K562 (cell line): ENCODE measurements around the gene TMSB4X. TPM values are rescaled to one million over a fixed set of nuclear protein-coding genes. Genes with fewer than 3 reads are reported as not detected.

Source experiments
- ATAC-seq: fragments of 200-7000 bp; cut with Tn5 transposase; 3 replicates; pipeline ENCODE4 v1.9.1; 2020; ENCODE audit warnings: moderate library complexity
- BruUV-seq: library from RNA; stranded (reverse); fragments of 400-500 nt; replicated peaks from 2 replicates; lab custom pipeline; 2021; lab: Mats Ljungman, UMichigan
- CTCF ChIA-PET: fragments of 300-600 bp; formaldehyde crosslinking; extraction: SDS; loops from one replicate; lab custom pipeline; 2021; ENCODE audit warnings: low intra/inter-chr PET ratio; lab: Yijun Ruan, JAX
- POLR2A ChIA-PET: fragments of 300-600, 350-650 bp; sonication (Branson Sonifier 250); formaldehyde crosslinking; extraction: SDS; loops from one replicate; lab custom pipeline; 2021; ENCODE audit warnings: antibody characterized with exemption, inconsistent platforms; lab: Yijun Ruan, JAX
- DNase-seq, 4 experiments: peaks; one replicate each; pipeline versions ENCODE4 v3.0.0 to v3.0.0-alpha.2; 2011 to 2018; ENCODE audit warnings: low spot score in 3 of 4, mixed read lengths in 3 of 4; ENCODE audit errors: extremely low read depth in 1 of 4
- FAIRE-seq: peaks from 2 replicates; lab custom pipeline; 2011; peaks lifted over from hg19 to GRCh38; lab: Jason Lieb, UNC
- H2AFZ ChIP-seq: 2 replicates; pipeline ENCODE4 v1.6.0; 2011; ENCODE audit warnings: low read depth, low read length, control low read depth, inconsistent platforms
- H3K27ac ChIP-seq: fragments of 200-600 bp; 3 replicates; pipeline ENCODE4 v1.8.0; 2011; ENCODE audit warnings: low read depth, mild to moderate bottlenecking, control low read depth, inconsistent platforms, low read length, moderate library complexity, mixed read lengths; ENCODE audit errors: extremely low read depth
- H3K27me3 ChIP-seq, 2 experiments: fragments of 300-600 bp in 1 of 2; 2 replicates in 1 of 2; 3 replicates in 1 of 2; pipeline versions ENCODE4 v1.6.0 to v1.8.0; 2011; ENCODE audit warnings: inconsistent platforms in 2 of 2, low read length in 2 of 2, mild to moderate bottlenecking in 1 of 2, mixed read lengths in 1 of 2, moderate library complexity in 1 of 2; ENCODE audit not compliant: control insufficient read depth in 2 of 2, insufficient read depth in 2 of 2
- H3K36me3 ChIP-seq: fragments of 300-600 bp; 3 replicates; pipeline ENCODE4 v1.8.0; 2011; ENCODE audit warnings: mild to moderate bottlenecking, low read length, inconsistent platforms; ENCODE audit not compliant: control insufficient read depth, insufficient read depth
- H3K4me1 ChIP-seq, 2 experiments: fragments of 200-600 bp in 1 of 2; replicated peaks in 1 of 2; 2 replicates in 1 of 2; 3 replicates in 1 of 2; pipeline versions ENCODE4 v1.5.1 to v1.8.0; 2011; ENCODE audit warnings: inconsistent platforms in 2 of 2, low read length in 2 of 2, mild to moderate bottlenecking in 1 of 2, mixed read lengths in 1 of 2, moderate library complexity in 1 of 2; ENCODE audit not compliant: control insufficient read depth in 2 of 2, insufficient read depth in 2 of 2
- H3K4me2 ChIP-seq: 2 replicates; pipeline ENCODE4 v1.6.1; 2011; ENCODE audit warnings: low read length, control low read depth, inconsistent platforms, mixed read lengths; ENCODE audit not compliant: insufficient read depth
- H3K4me3 ChIP-seq: fragments of 200-600 bp; sonication (generic), shearing (Covaris generic); 2 replicates; pipeline ENCODE4 v1.5.1; 2016; ENCODE audit warnings: control low read depth, inconsistent platforms
- H3K79me2 ChIP-seq: fragments of 200-600 bp; 3 replicates; pipeline ENCODE4 v1.8.0; 2011; ENCODE audit warnings: low read length, inconsistent platforms; ENCODE audit not compliant: control insufficient read depth, insufficient read depth
- H3K9ac ChIP-seq, 2 experiments: 2 replicates each; pipeline versions ENCODE4 v1.6.0 to v1.6.1; 2011; ENCODE audit warnings: low read depth in 2 of 2, low read length in 2 of 2, control low read depth in 1 of 2, inconsistent platforms in 1 of 2, mild to moderate bottlenecking in 1 of 2, mixed read lengths in 1 of 2; ENCODE audit not compliant: insufficient read depth in 1 of 2
- H3K9me1 ChIP-seq: one replicate; pipeline ENCODE4 v1.6.0; 2011; ENCODE audit warnings: inconsistent platforms, mild to moderate bottlenecking, low read length, moderate library complexity; ENCODE audit not compliant: control insufficient read depth, insufficient read depth
- H3K9me3 ChIP-seq: replicated peaks from 2 replicates; pipeline ENCODE4 v1.5.1; 2011; ENCODE audit warnings: low read depth, low read length, inconsistent platforms; ENCODE audit not compliant: control insufficient read depth, insufficient read depth
- H4K20me1 ChIP-seq: replicated peaks from 2 replicates; pipeline ENCODE4 v1.6.1; 2011; ENCODE audit warnings: low read length, inconsistent platforms, mixed read lengths; ENCODE audit not compliant: control insufficient read depth, insufficient read depth
- CBFA2T2 ChIP-seq: fragments of 450-650 bp; conservative IDR thresholded peaks from 2 replicates; pipeline ENCODE4 v1.6.1; 2017; ENCODE audit warnings: mild to moderate bottlenecking
- DACH1 ChIP-seq: fragments of 450-650 bp; IDR thresholded peaks from 2 replicates; pipeline ENCODE4 v1.6.1; 2018; ENCODE audit not compliant: partially characterized antibody
- DMBX1 ChIP-seq: fragments of 250-450 bp; sonication (Bioruptor Pico); IDR thresholded peaks from 2 replicates; pipeline ENCODE4 v1.8.0; 2022; ENCODE audit warnings: inconsistent platforms, mild to moderate bottlenecking, moderate library complexity, borderline replicate concordance
- FOXK2 ChIP-seq, 2 experiments: fragments of 450-650 bp; IDR thresholded peaks in 1 of 2; conservative IDR thresholded peaks in 1 of 2; 2 replicates each; pipeline ENCODE4 v1.6.1; 2016; ENCODE audit warnings: low read depth in 2 of 2, mild to moderate bottlenecking in 1 of 2
- LARP7 ChIP-seq: fragments of 450-650 bp; IDR thresholded peaks from 2 replicates; pipeline ENCODE4 v1.6.1; 2016
- NFYB ChIP-seq: IDR thresholded peaks from 2 replicates; pipeline ENCODE4 v1.6.1; 2011; ENCODE audit warnings: mild to moderate bottlenecking, moderate library complexity; ENCODE audit not compliant: insufficient read length; ENCODE audit errors: extremely low read depth
- NR2F6 ChIP-seq: fragments of 450-650 bp; formaldehyde crosslinking; IDR thresholded peaks from 2 replicates; pipeline ENCODE4 v1.4.0; 2020; ENCODE audit warnings: mild to moderate bottlenecking
- ZFPM2 ChIP-seq: fragments of 250-450 bp; sonication (Bioruptor Pico); IDR thresholded peaks from 2 replicates; pipeline ENCODE4 v1.5.1; 2022; ENCODE audit warnings: mild to moderate bottlenecking
- ZNF133 ChIP-seq: fragments of 250-450 bp; sonication (Bioruptor Pico); IDR thresholded peaks from 2 replicates; pipeline ENCODE4 v1.4.0; 2020; ENCODE audit warnings: mild to moderate bottlenecking
- ZNF77 ChIP-seq: fragments of 250-450 bp; sonication (Bioruptor Pico); IDR thresholded peaks from 2 replicates; pipeline ENCODE4 v1.5.0; 2020
- WGBS: fragments of 100-300 bp; shearing (Covaris generic); methylation state at CpG from one replicate; pipeline ENCODE4 v1.1.6; 2016; ENCODE audit warnings: low coverage, mixed read lengths; ENCODE audit not compliant: insufficient coverage; ENCODE audit errors: missing lambda C conversion rate; 5-methylcytosine and 5-hydroxymethylcytosine counted together
- in situ Hi-C: fragments of 300-500 bp; cut with MboI; formaldehyde crosslinking; loops from 4 replicates; pipeline ENCODE4 v1.15.0; 2018; ENCODE audit warnings: inconsistent platforms, mixed read lengths
- intact Hi-C: fragments of 100-400 bp; cut with micrococcal nuclease; formaldehyde crosslinking; loops from 2 replicates; pipeline ENCODE4 v1.14.2; 2022
- polyA plus RNA-seq, 8 experiments: library from polyadenylated mRNA; depleted of rRNA in 4 of 8; stranded (reverse) in 5 of 8; unstranded in 3 of 8; fragments of >200 nt; fragmentation: Nextera tagmentation in 2 of 8; fragmentation: Illumina TruSeq in 1 of 8; extraction: Ambion mirVana in 2 of 8; extraction: Trizol in 1 of 8; gene quantifications; 2 replicates each; pipeline versions ENCODE4 v1.2.1 to v1.2.3, GENCODE V29; 2011 to 2014; ENCODE audit warnings: inconsistent platforms in 1 of 8, missing spikeins in 1 of 8
- total RNA-seq, 7 experiments: library from RNA; depleted of rRNA in 6 of 7; stranded (reverse); fragments of >200 nt in 6 of 7; fragmentation: Illumina TruSeq in 2 of 7; extraction: Trizol in 2 of 7; gene quantifications; 2 replicates each; pipeline versions ENCODE4 v1.2.1 to v1.2.3, GENCODE V29; 2011 to 2021; ENCODE audit warnings: low replicate concordance in 1 of 7
- TF ChIP-seq, protein P1 (sequence below): fragments of 250-450 bp; sonication (Bioruptor Pico); IDR thresholded peaks from 2 replicates; pipeline ENCODE4 v1.5.0; 2021
- TF ChIP-seq, protein P2 (sequence below): fragments of 250-450 bp; sonication (Bioruptor Pico); IDR thresholded peaks from 2 replicates; pipeline ENCODE4 v1.8.0; 2021; ENCODE audit warnings: moderate library complexity, mild to moderate bottlenecking, inconsistent platforms
- TF ChIP-seq, protein P3 (sequence below): fragments of 250-450 bp; sonication (Bioruptor Pico); IDR thresholded peaks from 2 replicates; pipeline ENCODE4 v1.8.0; 2022; ENCODE audit warnings: inconsistent platforms

TMSB4X gene
- total and polyA plus RNA-seq, 9 of the 15 experiments (the other 6 are each of a cell fraction or from before 2014, with no cell fraction given), result 1,035 to 2,035 (median 1,529) TPM

DNA sequence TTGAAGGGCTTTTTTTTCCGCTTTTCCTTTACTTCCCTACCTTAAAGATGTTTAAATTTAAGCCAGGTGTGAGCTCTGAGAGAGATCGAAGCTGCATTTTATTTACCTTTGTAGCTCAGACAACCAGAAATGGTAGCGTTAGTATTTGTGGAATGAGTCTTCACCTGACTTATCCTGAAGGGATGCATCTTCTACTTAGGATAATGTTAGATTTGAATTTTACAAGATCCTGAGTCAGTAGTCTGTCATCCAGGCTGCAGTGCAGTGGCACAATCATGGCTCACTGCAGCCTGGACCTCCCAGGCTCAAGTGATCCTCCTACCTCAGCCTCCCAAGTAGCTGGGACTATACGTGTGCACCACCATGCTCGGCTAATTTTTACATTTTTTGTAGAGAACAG is 26.2 kb downstream of the TMSB4X start:
- ATAC-seq, result no peak
- Histone ChIP-seq H3K4me1 (peaks cover 0 to 2% of the 10 kb centered on the region in 2 experiments; a peak in 2 of 5 replicates), H3K9ac (no peak overlapping the region), H3K27ac (no peak overlapping the region), H2AFZ (no peak overlapping the region), H4K20me1 (no peaks in the 10 kb centered on the region), H3K27me3 (no peaks in the 10 kb centered on the region), H3K4me2 (no peak overlapping the region), H3K9me1 (no peaks in the 10 kb centered on the region)
- in situ Hi-C loops, result no loop called here
- FAIRE-seq, result no peak
- WGBS, result 72% methylated on average over 5 of the region's 5 CpGs
- no TSS peak for BruUV-seq
- ChIA-PET CTCF (no interaction called here), POLR2A (interaction anchor here (0.7 to 1.2 kb wide), 2 partner anchors 10 to 12 kb away, joined by 4 to 5 read pairs; no protein-coding TSS in a partner anchor)
- TF ChIP-seq DACH1 (no peak), FOXK2 (conservative IDR thresholded peaks at IDR 0.05 in 1 of 2, IDR thresholded peaks at IDR 0.05 in 1 of 2; ENCODE audit: low read depth in 2 of 2) (no peak)
- TF ChIP-seq, all 486 proteins: peak for 0
- intact Hi-C loops, result no loop called here
- Histone ChIP-seq H3K4me3 (no peak overlapping the region), H3K79me2 (no peaks in the 10 kb centered on the region), H3K36me3 (no peaks in the 10 kb centered on the region), H3K9me3 (no peaks in the 10 kb centered on the region)
- DNase-seq, result no peak

DNA sequence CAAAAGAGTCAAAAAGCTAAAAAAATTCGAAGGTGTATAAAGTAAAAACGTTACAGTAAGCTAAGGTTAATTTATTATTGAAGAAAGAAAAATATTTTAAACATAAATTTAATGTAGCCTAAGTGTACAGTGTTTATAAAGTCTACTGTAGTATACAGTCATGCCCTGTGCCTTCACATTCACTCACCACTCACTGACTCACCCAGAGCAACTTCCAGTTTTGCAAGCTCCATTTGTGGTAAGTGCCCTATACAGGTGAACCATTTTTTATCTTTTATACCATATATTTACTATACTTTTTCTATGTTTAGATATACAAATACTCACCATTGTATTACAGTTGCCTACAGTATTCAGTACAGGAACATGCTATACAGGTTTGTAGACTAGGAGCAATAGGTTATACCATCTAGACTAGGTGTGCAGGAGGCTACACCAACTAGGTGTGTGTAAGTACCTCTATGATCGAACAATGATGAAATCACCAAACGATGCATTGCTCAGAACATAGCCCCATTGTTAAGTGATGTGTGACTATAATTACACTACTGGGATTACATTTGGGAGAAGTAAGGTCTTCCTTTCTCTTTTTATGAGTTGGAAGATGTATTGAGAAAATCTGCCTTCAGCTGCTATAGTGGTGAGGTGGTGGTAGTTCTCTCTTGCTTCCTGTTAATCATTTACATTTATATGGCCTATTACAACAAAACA is 27.2 kb downstream of the TMSB4X start:
- no peak overlapping the region for H3K9ac ChIP-seq
- ChIA-PET CTCF (no interaction called here), POLR2A (interaction anchor here (0.7 to 1.3 kb wide), 3 partner anchors 9 to 11 kb away, joined by 3 to 5 read pairs (median 4); no protein-coding TSS in a partner anchor)
- H3K4me1 ChIP-seq, result peaks cover 0 to 1% of the 10 kb centered on the region in 2 experiments; a peak in 2 of 5 replicates
- DNase-seq (no peak), FAIRE-seq (no peak), ATAC-seq (0 out of 3 replicates have a peak, but pooled peaks have one; percentile 32)
- H4K20me1 ChIP-seq, result no peaks in the 10 kb centered on the region
- H3K9me1 ChIP-seq, result no peaks in the 10 kb centered on the region
- no peaks in the 10 kb centered on the region for H3K27me3 ChIP-seq
- no peak overlapping the region for H3K4me3 ChIP-seq
- H2AFZ ChIP-seq, result no peak overlapping the region
- no peak overlapping the region for H3K27ac ChIP-seq
- no TSS peak for BruUV-seq
- intact Hi-C loops (no loop called here), in situ Hi-C loops (no loop called here)
- no peaks in the 10 kb centered on the region for H3K36me3 ChIP-seq
- 17% methylated on average over 4 of the region's 4 CpGs for WGBS
- H3K4me2 ChIP-seq, result no peak overlapping the region
- no peaks in the 10 kb centered on the region for H3K9me3 ChIP-seq
- no peaks in the 10 kb centered on the region for H3K79me2 ChIP-seq
- TF ChIP-seq ZFPM2 (CRISPR knock-in tag) (no peak), LARP7 (no peak), DMBX1 (CRISPR knock-in tag) (no peak), NFYB (no peak), NR2F6 (no peak), ZNF133 (CRISPR knock-in tag) (no peak), CBFA2T2 (no peak), ZNF77 (no peak)
- TF ChIP-seq, protein P1, sequence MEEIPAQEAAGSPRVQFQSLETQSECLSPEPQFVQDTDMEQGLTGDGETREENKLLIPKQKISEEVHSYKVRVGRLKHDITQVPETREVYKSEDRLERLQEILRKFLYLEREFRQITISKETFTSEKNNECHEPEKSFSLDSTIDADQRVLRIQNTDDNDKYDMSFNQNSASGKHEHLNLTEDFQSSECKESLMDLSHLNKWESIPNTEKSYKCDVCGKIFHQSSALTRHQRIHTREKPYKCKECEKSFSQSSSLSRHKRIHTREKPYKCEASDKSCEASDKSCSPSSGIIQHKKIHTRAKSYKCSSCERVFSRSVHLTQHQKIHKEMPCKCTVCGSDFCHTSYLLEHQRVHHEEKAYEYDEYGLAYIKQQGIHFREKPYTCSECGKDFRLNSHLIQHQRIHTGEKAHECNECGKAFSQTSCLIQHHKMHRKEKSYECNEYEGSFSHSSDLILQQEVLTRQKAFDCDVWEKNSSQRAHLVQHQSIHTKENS, result no peak
- TF ChIP-seq, protein P2, sequence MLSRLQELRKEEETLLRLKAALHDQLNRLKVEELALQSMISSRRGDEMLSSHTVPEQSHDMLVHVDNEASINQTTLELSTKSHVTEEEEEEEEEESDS (CRISPR knock-in tag), result no peak
- TF ChIP-seq, protein P3, sequence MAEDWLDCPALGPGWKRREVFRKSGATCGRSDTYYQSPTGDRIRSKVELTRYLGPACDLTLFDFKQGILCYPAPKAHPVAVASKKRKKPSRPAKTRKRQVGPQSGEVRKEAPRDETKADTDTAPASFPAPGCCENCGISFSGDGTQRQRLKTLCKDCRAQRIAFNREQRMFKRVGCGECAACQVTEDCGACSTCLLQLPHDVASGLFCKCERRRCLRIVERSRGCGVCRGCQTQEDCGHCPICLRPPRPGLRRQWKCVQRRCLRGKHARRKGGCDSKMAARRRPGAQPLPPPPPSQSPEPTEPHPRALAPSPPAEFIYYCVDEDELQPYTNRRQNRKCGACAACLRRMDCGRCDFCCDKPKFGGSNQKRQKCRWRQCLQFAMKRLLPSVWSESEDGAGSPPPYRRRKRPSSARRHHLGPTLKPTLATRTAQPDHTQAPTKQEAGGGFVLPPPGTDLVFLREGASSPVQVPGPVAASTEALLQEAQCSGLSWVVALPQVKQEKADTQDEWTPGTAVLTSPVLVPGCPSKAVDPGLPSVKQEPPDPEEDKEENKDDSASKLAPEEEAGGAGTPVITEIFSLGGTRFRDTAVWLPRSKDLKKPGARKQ, result no peak
